Measurements from ENCODE around the gene TNIP1. TPM values are rescaled to one million over a fixed set of nuclear protein-coding genes. Genes with fewer than 3 reads are reported as not detected.

The TNIP1 gene, protein sequence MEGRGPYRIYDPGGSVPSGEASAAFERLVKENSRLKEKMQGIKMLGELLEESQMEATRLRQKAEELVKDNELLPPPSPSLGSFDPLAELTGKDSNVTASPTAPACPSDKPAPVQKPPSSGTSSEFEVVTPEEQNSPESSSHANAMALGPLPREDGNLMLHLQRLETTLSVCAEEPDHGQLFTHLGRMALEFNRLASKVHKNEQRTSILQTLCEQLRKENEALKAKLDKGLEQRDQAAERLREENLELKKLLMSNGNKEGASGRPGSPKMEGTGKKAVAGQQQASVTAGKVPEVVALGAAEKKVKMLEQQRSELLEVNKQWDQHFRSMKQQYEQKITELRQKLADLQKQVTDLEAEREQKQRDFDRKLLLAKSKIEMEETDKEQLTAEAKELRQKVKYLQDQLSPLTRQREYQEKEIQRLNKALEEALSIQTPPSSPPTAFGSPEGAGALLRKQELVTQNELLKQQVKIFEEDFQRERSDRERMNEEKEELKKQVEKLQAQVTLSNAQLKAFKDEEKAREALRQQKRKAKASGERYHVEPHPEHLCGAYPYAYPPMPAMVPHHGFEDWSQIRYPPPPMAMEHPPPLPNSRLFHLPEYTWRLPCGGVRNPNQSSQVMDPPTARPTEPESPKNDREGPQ
- 100 to 1,000 TPM; 143 to 148 TPM for total RNA-seq

DNA sequence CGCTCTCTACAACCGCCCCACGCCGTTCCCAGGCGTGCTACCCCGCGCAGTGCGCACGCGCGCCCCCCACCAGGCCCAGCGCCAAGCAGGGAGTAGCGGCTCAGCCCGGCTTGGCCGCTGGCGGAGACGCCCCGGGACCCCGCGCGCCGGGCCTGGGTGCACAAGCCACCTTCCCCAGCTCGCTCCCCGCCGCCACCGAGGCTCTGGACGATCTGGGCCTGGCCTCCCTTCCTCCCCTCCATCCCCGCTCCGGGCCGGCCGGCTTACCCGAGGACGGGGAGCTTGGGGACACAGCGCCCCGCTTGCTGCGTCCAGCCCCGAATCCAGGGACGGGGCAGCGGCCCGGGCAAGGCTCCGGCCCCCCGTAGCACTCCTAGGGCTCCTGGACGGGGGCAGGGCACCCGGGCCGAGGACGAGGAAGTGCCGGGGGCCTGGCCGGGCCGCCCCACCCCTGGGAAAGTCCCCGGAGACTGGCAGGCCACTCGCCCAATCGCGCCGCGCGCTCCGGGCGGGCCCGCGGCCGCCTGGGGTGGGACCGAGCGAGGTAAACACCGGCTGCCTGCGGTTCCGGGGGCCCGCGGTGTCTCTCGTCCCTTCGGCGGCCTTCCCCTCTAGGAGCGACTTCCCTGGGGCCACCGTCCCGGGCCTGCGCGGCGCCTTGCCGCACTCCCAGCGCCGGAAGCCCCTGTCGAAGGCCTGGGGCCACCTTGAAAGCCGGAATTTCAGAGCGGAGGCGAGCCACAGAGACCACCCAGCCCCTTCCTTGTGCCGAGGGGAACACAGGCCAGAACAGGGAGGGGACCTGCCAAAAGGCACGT, at the start of gene TNIP1:
TSS of gene TNIP1 (minus strand) at position 422 of the 818 bp plus-strand sequence. CDS start 15,939 bp downstream, outside the sequence.

DNA sequence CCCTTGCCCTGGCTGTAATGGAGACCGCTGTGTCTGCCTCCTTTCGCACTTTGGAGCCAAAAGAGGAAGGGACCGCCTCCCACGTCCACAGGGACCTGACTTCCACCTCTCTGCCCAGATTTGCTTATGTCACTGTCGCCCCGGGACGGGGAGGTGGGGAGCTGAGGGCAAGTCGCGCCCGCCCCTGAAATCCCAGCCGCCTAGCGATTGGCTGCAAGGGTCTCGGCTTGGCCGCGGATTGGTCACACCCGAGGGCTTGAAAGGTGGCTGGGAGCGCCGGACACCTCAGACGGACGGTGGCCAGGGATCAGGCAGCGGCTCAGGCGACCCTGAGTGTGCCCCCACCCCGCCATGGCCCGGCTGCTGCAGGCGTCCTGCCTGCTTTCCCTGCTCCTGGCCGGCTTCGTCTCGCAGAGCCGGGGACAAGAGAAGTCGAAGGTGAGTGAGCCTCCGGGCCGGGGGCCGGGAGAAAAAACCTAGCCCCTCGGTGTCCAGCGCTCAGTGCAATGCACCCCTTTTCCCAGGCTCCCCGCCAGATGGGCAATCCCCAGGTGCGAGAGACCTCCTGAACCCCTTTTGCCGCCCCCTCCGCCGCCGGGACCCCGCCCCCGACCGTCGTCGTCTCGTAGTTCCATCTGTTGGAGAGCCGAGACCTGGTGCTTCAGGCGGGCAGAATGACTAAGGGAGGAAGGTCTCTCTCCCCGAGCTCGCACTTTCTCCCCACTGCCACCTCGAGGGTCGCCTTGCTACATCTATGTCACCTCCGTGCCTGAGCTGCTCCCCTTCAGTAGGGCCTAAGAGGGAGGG, 60.3 kb downstream of the TNIP1 start, which contains the start of gene GPX3:
TSS of gene GPX3 (plus strand) at position 288 of the 807 bp plus-strand sequence. CDS start at position 352, 64 bp downstream.

Other genes starting within 250 kb of the TNIP1 start
- 1 to 10 TPM; 2.2 to 3.1 TPM for gene IRGM, start 234.5 kb downstream of the TNIP1 start, total RNA-seq
- gene ZNF300, start 176.1 kb downstream of the TNIP1 start, total RNA-seq = under 1 TPM; 0.79 to 0.93 TPM
- gene GPX3, start 60.4 kb downstream of the TNIP1 start, total RNA-seq = not detected
- 100 to 1,000 TPM; 540 to 545 TPM for gene ANXA6, start 76.7 kb upstream of the TNIP1 start, total RNA-seq
- gene CCDC69, start 143.1 kb upstream of the TNIP1 start, total RNA-seq = 10 to 100 TPM; 63.3 to 64.7 TPM
- gene GM2A, start 172.2 kb upstream of the TNIP1 start, total RNA-seq = 10 to 100 TPM; 23.5 to 26.4 TPM
- gene SLC36A3, start 222.7 kb upstream of the TNIP1 start, total RNA-seq = not detected

Data from activated naive CD4-positive, alpha-beta T cell treated with anti-CD3 and anti-CD28 coated beads, Interleukin-2, amount 10 ng/mL, durations not matched to agents 5 hours and 36 hours (primary cell).